Ishikawa (cell line): ENCODE results near the gene ST14.

Experiments
- CEBPB ChIP-seq: IDR thresholded peaks from 2 replicates; pipeline ENCODE4 v1.6.1; 2012
- CREB1 ChIP-seq: IDR thresholded peaks from 2 replicates; pipeline ENCODE4 v1.6.1; 2012; ENCODE audit warnings: low read depth
- EGR1 ChIP-seq: IDR thresholded peaks from 2 replicates; pipeline ENCODE4 v1.6.1; 2012
- EP300 ChIP-seq: IDR thresholded peaks from 2 replicates; pipeline ENCODE4 v1.6.1; 2012; ENCODE audit warnings: borderline replicate concordance
- FOXM1 ChIP-seq: IDR thresholded peaks from 2 replicates; pipeline ENCODE4 v1.6.1; 2012; ENCODE audit warnings: low read depth, borderline replicate concordance
- MAX ChIP-seq: IDR thresholded peaks from 2 replicates; pipeline ENCODE4 v1.6.1; 2012
- NFIC ChIP-seq: IDR thresholded peaks from 2 replicates; pipeline ENCODE4 v1.6.1; 2012
- RAD21 ChIP-seq: IDR thresholded peaks from 2 replicates; pipeline ENCODE4 v1.6.1; 2012; ENCODE audit warnings: low read depth
- REST ChIP-seq: IDR thresholded peaks from 2 replicates; pipeline ENCODE4 v1.6.1; 2012; ENCODE audit warnings: low read depth, mild to moderate bottlenecking
- TAF1 ChIP-seq: IDR thresholded peaks from 2 replicates; pipeline ENCODE4 v1.6.1; 2012; ENCODE audit warnings: low read depth, mild to moderate bottlenecking
- TCF12 ChIP-seq: IDR thresholded peaks from 2 replicates; pipeline ENCODE4 v1.6.1; 2012; ENCODE audit warnings: low read depth
- TEAD4 ChIP-seq: IDR thresholded peaks from 2 replicates; pipeline ENCODE4 v1.6.1; 2012
- USF1 ChIP-seq: IDR thresholded peaks from 2 replicates; pipeline ENCODE4 v1.6.1; 2012
- YY1 ChIP-seq: IDR thresholded peaks from 2 replicates; pipeline ENCODE4 v1.6.1; 2012; ENCODE audit warnings: low read depth
- ZBTB7A ChIP-seq: IDR thresholded peaks from 2 replicates; pipeline ENCODE4 v1.6.1; 2012; ENCODE audit warnings: low read depth

The ST14 gene

DNA sequence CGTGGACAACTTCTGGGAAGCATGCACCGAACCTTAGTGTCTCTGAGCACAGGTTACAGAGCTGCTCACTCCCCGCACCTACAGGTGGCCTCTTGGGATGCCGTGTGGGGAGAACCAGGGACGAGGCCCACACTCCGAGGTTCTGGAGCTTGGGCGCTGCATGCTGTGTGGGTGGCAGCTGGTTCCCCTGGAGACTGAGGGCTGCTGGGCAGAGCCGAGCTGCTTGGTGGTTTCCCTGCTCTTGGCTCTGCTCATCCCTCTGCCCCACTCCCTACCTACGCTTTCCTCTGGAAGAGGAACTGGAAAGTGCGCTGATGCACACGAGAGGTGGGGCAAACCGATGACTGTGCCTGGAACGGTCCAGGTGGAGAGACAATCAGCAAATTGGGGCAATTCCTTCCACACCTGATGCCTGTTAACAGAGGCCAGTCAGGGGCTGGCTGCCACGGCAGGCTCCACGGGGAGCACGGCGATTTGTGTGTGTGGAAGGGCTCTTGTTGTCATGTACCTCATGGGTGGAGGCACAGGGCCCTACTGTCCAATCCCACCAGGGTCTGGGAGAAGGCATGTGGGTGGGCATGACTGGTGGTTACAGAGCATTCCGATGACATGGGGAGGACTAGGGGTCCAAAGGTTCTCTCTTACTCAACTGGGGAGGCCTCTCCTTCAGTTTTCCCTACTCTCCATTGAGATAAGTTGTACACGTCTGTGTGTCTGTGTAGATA lies 60.9 kb downstream of the ST14 start:
- no peak for TF ChIP-seq ZBTB7A
- TF ChIP-seq CREB1, result no peak
- no peak for TF ChIP-seq TEAD4
- no peak for TF ChIP-seq MAX
- TF ChIP-seq YY1, result no peak
- TF ChIP-seq CEBPB, result no peak
- no peak for TF ChIP-seq USF1
- TF ChIP-seq NFIC, result no peak
- no peak for TF ChIP-seq REST
- TF ChIP-seq TAF1, result no peak
- TF ChIP-seq RAD21, result no peak
- TF ChIP-seq EGR1, result no peak
- TF ChIP-seq EP300, result no peak
- no peak for TF ChIP-seq FOXM1
- TF ChIP-seq TCF12, result no peak

DNA sequence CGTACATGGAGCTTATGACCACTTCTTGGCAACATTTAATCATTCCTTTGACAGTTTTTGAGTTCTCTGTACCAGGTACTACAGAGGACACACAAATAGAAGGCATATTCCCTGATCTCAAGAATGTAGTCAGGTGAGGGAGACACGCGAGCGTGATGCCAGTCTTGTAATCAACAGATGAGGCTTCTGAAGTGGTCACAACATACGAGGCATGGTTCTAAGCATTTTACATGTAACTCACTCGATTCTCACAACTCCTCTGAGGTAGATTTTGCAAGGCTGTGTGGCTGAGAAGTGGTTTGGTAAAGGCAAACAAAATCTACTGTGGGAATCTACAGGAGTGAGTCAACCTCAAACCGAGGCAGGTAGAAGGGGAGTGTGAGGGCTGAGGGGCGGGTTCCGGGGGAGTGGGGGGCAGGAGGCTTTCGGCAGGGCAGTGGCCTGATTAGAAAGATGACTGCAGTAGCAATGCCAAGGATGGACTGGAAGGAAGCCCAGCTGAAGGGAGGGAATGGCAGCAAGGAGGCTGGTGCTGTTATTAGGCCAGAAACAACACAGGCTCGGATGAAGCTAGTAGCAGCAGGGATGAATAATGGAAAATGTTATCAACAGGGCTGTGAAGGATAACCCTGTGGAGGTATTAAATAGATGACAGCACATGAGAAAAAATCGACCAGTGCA lies 63.8 kb downstream of the ST14 start:
- TF ChIP-seq NFIC, result no peak
- no peak for TF ChIP-seq MAX
- no peak for TF ChIP-seq EGR1
- TF ChIP-seq TAF1, result no peak
- TF ChIP-seq RAD21, result no peak
- no peak for TF ChIP-seq YY1

DNA sequence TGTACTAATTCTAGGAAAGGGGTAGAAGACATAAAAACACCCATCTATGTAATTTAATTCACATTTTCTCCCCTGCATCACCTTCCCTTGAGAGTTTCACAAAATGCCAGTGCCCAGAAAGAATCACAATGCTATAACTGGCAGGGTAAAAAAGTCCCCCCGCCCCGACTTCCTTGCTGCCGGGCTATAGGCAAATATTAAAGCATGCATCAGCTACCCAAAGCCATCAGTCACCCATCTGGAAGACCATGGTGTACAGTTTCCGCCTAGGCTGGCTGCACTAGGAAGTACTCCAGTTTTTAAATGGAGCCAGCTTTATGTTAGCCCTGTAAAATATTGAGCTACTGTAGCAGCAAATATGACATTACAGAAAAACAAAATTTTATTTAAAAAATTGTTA lies 67.8 kb downstream of the ST14 start:
- no peak for TF ChIP-seq CREB1
- TF ChIP-seq CEBPB, result no peak
- no peak for TF ChIP-seq EGR1
- no peak for TF ChIP-seq MAX
- no peak for TF ChIP-seq RAD21
- TF ChIP-seq TCF12, result no peak
- TF ChIP-seq USF1, result no peak
- TF ChIP-seq ZBTB7A, result no peak
- TF ChIP-seq EP300, result no peak
- TF ChIP-seq TEAD4, result no peak
- no peak for TF ChIP-seq REST
- no peak for TF ChIP-seq NFIC
- TF ChIP-seq TAF1, result no peak
- no peak for TF ChIP-seq YY1

- TF ChIP-seq ZBTB7A, result no peak
- TF ChIP-seq USF1, result no peak
These were observed 74.7 kb downstream of the ST14 start for GRCh38 chr11:130234315-130234714.

DNA sequence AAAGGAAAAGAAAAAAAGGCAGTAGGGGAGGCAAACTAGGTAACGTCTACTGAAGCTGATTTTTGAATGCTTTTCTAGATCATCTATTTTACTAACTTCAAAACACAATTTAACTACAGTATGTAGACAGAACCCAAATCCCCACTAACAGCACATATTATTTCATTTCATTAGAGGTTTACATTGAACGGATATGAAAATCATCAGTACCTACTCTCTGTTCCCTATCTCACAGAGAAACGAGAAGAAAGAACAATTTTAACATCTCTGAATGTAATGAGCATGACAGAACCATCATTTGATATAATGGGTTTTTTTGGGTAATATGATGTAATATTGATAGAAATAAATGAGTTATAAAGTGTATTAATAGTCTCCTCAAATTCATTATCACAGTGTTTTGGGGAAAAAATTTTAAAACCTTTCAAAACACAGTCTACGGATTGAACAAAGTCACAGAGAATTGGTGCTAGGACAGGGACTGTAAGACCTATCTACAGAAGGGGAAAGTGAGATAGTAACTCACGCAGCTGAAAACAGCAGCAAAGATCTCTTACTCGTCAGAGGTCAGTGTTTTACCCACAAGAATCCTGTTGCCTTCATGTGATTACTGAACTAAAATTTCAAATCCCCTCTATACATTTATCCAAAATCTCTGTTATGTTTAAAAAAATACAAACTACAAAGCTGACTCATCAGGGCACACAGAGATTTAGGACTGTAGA lies 77.9 kb downstream of the ST14 start:
- TF ChIP-seq ZBTB7A (no peak), TCF12 (no peak), EP300 (no peak), USF1 (no peak), MAX (no peak), REST (no peak), EGR1 (no peak), TAF1 (no peak), YY1 (no peak), FOXM1 (no peak), CREB1 (no peak), RAD21 (no peak), TEAD4 (no peak), NFIC (no peak), CEBPB (no peak)
